ENCODE measurements around the gene DOCK6.

GRCh38 chr19:11204076-11204602 is 58.2 kb downstream of the DOCK6 start:
- no peak for TF ChIP-seq EED (IDR thresholded peaks at IDR 0.05; ENCODE audit: low read depth)
- no peak for TF ChIP-seq MXI1 (IDR thresholded peaks at IDR 0.05; ENCODE audit: low read depth, low read length)
- no peak for TF ChIP-seq RCOR1 (conservative IDR thresholded peaks at IDR 0.05; ENCODE audit: low read depth, low read length)
- TF ChIP-seq CHD2 (IDR thresholded peaks at IDR 0.05; ENCODE audit: borderline replicate concordance, low read depth, low read length) = no peak
- no peak for TF ChIP-seq USF2 (IDR thresholded peaks at IDR 0.05; ENCODE audit: borderline replicate concordance, low read depth, low read length)
- no peak for TF ChIP-seq ASH2L (IDR thresholded peaks at IDR 0.05; ENCODE audit: borderline replicate concordance, low read depth)
- TF ChIP-seq SPI1 (IDR thresholded peaks at IDR 0.05; ENCODE audit: borderline replicate concordance, insufficient read depth, low read depth, low read length) = no peak
- no peak for TF ChIP-seq ZZZ3 (IDR thresholded peaks at IDR 0.05; ENCODE audit: control insufficient read depth, insufficient read length, low read depth)
- no peak for TF ChIP-seq ZSCAN29 (IDR thresholded peaks at IDR 0.05)
- TF ChIP-seq SREBF2 (IDR thresholded peaks at IDR 0.05; ENCODE audit: low read length) = no peak
- TF ChIP-seq IKZF1 (conservative IDR thresholded peaks at IDR 0.05) = no peak
- no peak for TF ChIP-seq SP1 (IDR thresholded peaks at IDR 0.05; ENCODE audit: low read depth, low read length)
